ENCODE results near the gene AVL9.

- no peak for TF ChIP-seq POLR2AphosphoS5 (IDR thresholded peaks at IDR 0.05)
- no peak for TF ChIP-seq CTCF (IDR thresholded peaks at IDR 0.05)
- no peak for TF ChIP-seq EP300 (IDR thresholded peaks at IDR 0.05)
Observed at GRCh38 chr7:32539919-32540531, 44.7 kb downstream of the AVL9 start.

All from sigmoid colon (tissue), 4 donors.